Vagina (tissue), 2 donors: ENCODE measurements around the gene PTTG1IP.

Experiments
- POLR2A ChIP-seq, 2 donors: fragments of 450-650 bp; IDR thresholded peaks; one replicate each; pipeline ENCODE4 v1.6.1; 2017; ENCODE audit warnings: antibody characterized with exemption in 2 of 2, mild to moderate bottlenecking in 2 of 2, moderate library complexity in 2 of 2
- TF ChIP-seq, protein P1 (sequence below), 3 experiments: fragments of 450-650 bp in 2 of 3; fragments of 200-600 bp in 1 of 3; sonication (generic) in 1 of 3; IDR thresholded peaks; one replicate each; pipeline ENCODE4 v1.5.1; 2017 to 2019; ENCODE audit warnings: antibody characterized with exemption in 3 of 3, mild to moderate bottlenecking in 2 of 3, moderate library complexity in 2 of 3

- TF ChIP-seq, protein P1, sequence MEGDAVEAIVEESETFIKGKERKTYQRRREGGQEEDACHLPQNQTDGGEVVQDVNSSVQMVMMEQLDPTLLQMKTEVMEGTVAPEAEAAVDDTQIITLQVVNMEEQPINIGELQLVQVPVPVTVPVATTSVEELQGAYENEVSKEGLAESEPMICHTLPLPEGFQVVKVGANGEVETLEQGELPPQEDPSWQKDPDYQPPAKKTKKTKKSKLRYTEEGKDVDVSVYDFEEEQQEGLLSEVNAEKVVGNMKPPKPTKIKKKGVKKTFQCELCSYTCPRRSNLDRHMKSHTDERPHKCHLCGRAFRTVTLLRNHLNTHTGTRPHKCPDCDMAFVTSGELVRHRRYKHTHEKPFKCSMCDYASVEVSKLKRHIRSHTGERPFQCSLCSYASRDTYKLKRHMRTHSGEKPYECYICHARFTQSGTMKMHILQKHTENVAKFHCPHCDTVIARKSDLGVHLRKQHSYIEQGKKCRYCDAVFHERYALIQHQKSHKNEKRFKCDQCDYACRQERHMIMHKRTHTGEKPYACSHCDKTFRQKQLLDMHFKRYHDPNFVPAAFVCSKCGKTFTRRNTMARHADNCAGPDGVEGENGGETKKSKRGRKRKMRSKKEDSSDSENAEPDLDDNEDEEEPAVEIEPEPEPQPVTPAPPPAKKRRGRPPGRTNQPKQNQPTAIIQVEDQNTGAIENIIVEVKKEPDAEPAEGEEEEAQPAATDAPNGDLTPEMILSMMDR (IDR thresholded peaks at IDR 0.05), result no peak
- TF ChIP-seq POLR2A (IDR thresholded peaks at IDR 0.05), result no peak
These were observed 39.8 kb downstream of the PTTG1IP start for GRCh38 chr21:44833663-44834062.
